ENCODE measurements around the gene ADAMTS1.

- TF ChIP-seq RFX5 (IDR thresholded peaks at IDR 0.05; ENCODE audit: low read depth, low read length) (no peak), CTCF (conservative IDR thresholded peaks at IDR 0.05; ENCODE audit: low read depth, low read length) (no peak), RCOR1 (IDR thresholded peaks at IDR 0.05; ENCODE audit: insufficient replicate concordance, low read length) (no peak), CEBPB (IDR thresholded peaks at IDR 0.05; ENCODE audit: low read depth, low read length) (no peak), ELK1 (IDR thresholded peaks at IDR 0.05; ENCODE audit: borderline replicate concordance, low read depth, low read length) (no peak)
Measured at GRCh38 chr21:26813426-26813998, 31.7 kb downstream of the ADAMTS1 start.
